Lower lobe of right lung (tissue), 2 donors: ENCODE results near the gene HIBADH. TPM values are rescaled to one million over a fixed set of nuclear protein-coding genes. Genes with fewer than 3 reads are reported as not detected.

Experiments used
- ATAC-seq, 2 donors: fragments of 200-7000 bp; cut with Tn5 transposase; one replicate each; pipeline ENCODE4 v1.9.1; 2020 to 2022; ENCODE audit warnings: mild to moderate bottlenecking in 2 of 2, moderate library complexity in 2 of 2
- DNase-seq: peaks from one replicate; pipeline ENCODE4 v3.0.0-alpha.2; 2020
- H3K27ac ChIP-seq: fragments of 200-600 bp; one replicate; pipeline ENCODE4 v1.8.0; 2022
- H3K27me3 ChIP-seq: fragments of 200-600 bp; one replicate; pipeline ENCODE4 v1.8.0; 2022; ENCODE audit warnings: low read depth
- H3K36me3 ChIP-seq: fragments of 200-600 bp; one replicate; pipeline ENCODE4 v1.8.0; 2022; ENCODE audit warnings: mild to moderate bottlenecking
- H3K4me1 ChIP-seq: fragments of 200-600 bp; one replicate; pipeline ENCODE4 v1.8.0; 2022
- H3K4me3 ChIP-seq: fragments of 200-600 bp; one replicate; pipeline ENCODE4 v1.8.0; 2022; ENCODE audit warnings: mild to moderate bottlenecking
- H3K9me3 ChIP-seq: fragments of 200-600 bp; one replicate; pipeline ENCODE4 v1.8.0; 2022
- CTCF ChIP-seq: fragments of 200-600 bp; IDR thresholded peaks from one replicate; pipeline ENCODE4 v1.8.0; 2022; ENCODE audit warnings: antibody characterized with exemption, mild to moderate bottlenecking
- intact Hi-C: fragments of 100-400 bp; cut with DNase I; formaldehyde crosslinking; loops from one replicate; pipeline ENCODE4 v1.11.0; 2022
- total RNA-seq: library from RNA; stranded (reverse); fragmentation: NEBNext Ultra II Directional; extraction: Animal tissue kit (Norgen Biotek cat#: 25700); gene quantifications from one replicate; pipeline ENCODE4 v1.2.1, GENCODE V29; 2021
- donor health status: DM: no; HTN: yes; CAD: no; lungs with severe emphysema.

Gene HIBADH
- total RNA-seq, 1 donor from 2014 or later = 27.1 TPM

- Histone ChIP-seq H3K27me3 (no peaks in the 10 kb centered on the region), H3K27ac (no peak overlapping the region), H3K4me1 (no peaks in the 10 kb centered on the region), H3K36me3 (no peaks in the 10 kb centered on the region), H3K4me3 (no peak overlapping the region), H3K9me3 (no peaks in the 10 kb centered on the region)
- no peak for DNase-seq
- TF ChIP-seq CTCF = no peak
- no peak for ATAC-seq
- intact Hi-C loops = no loop called here
Measured at GRCh38 chr7:27555670-27556069, 107.0 kb downstream of the HIBADH start.

GRCh38 chr7:27554826-27555225, 107.9 kb downstream of the HIBADH start:
- Histone ChIP-seq H3K9me3 (no peaks in the 10 kb centered on the region), H3K27ac (no peak overlapping the region), H3K4me1 (no peaks in the 10 kb centered on the region), H3K4me3 (no peak overlapping the region), H3K27me3 (no peaks in the 10 kb centered on the region), H3K36me3 (no peaks in the 10 kb centered on the region)
- ATAC-seq (no peak), DNase-seq (no peak)
- TF ChIP-seq CTCF = no peak
- intact Hi-C loops = no loop called here

- ATAC-seq (no peak), DNase-seq (no peak)
- H3K27ac ChIP-seq = no peak overlapping the region
- H3K9me3 ChIP-seq = no peaks in the 10 kb centered on the region
- no peaks in the 10 kb centered on the region for H3K36me3 ChIP-seq
- intact Hi-C loops = no loop called here
- TF ChIP-seq CTCF = no peak
- no peaks in the 10 kb centered on the region for H3K27me3 ChIP-seq
- no peak overlapping the region for H3K4me3 ChIP-seq
- no peaks in the 10 kb centered on the region for H3K4me1 ChIP-seq
Measured at GRCh38 chr7:27553273-27553672, 109.4 kb downstream of the HIBADH start.

- Histone ChIP-seq H3K9me3 (no peaks in the 10 kb centered on the region), H3K4me1 (no peaks in the 10 kb centered on the region), H3K27me3 (no peaks in the 10 kb centered on the region), H3K4me3 (no peak overlapping the region), H3K27ac (no peak overlapping the region), H3K36me3 (no peaks in the 10 kb centered on the region)
- no peak for ATAC-seq
- no peak for TF ChIP-seq CTCF
- intact Hi-C loops = no loop called here
- DNase-seq = no peak
Measured at GRCh38 chr7:27551803-27552400, 110.8 kb downstream of the HIBADH start.

GRCh38 chr7:27549606-27550005, 113.1 kb downstream of the HIBADH start:
- H3K27me3 ChIP-seq = no peaks in the 10 kb centered on the region
- H3K36me3 ChIP-seq = no peaks in the 10 kb centered on the region
- no peak overlapping the region for H3K27ac ChIP-seq
- no peak overlapping the region for H3K4me3 ChIP-seq
- no peak for ATAC-seq
- intact Hi-C loops = no loop called here
- TF ChIP-seq CTCF = no peak
- DNase-seq = no peak
- no peaks in the 10 kb centered on the region for H3K9me3 ChIP-seq
- H3K4me1 ChIP-seq = no peaks in the 10 kb centered on the region
